ENCODE results near the gene ASTL.
"Not testable (repeated sequence)": the region's sequence is repeated elsewhere in the genome, so short reads cannot be mapped to it uniquely, and the experiment has no call there.

Gene ASTL

DNA sequence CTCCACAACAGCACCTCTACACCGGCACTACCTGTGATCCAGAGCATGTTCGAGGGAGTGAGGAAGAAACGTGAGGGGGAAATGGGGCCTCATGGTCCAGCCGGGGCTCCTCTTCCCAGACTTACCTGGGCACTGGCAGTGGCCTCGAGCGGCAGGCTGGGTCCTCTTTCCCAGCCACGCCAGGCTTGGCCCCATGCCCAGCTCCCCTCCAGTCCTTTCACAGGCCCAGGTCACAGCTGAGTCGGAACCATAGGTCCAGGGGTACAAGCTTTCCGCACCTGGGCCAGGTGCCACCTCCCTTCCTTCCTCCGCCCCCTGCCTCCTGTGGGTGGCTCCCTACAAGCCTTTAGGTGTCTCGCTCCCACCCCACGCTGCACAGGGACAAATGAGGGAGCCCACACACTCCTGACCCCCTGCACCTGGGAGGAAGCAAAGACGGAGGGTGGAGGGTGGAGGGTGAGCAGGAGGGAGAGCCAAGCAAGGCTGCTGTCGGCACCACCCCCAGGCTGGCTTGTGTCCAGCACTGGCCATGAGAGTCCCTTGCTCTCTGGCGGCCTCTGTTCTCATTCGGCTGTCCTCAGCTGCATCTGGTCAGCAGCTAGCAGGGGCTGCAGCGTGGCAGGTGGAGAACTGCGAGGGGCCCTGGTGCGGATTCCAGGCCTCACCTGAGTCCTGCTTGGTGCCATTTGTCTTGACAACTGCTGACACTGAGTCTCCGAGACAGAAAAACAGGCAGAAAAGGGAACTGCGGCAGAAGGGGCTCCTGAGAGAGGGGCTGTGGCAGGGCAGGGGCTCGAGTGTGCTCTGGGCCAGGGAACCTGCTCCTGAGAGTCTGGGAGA, 48.7 kb downstream of the ASTL start:
- TF ChIP-seq, protein P1, sequence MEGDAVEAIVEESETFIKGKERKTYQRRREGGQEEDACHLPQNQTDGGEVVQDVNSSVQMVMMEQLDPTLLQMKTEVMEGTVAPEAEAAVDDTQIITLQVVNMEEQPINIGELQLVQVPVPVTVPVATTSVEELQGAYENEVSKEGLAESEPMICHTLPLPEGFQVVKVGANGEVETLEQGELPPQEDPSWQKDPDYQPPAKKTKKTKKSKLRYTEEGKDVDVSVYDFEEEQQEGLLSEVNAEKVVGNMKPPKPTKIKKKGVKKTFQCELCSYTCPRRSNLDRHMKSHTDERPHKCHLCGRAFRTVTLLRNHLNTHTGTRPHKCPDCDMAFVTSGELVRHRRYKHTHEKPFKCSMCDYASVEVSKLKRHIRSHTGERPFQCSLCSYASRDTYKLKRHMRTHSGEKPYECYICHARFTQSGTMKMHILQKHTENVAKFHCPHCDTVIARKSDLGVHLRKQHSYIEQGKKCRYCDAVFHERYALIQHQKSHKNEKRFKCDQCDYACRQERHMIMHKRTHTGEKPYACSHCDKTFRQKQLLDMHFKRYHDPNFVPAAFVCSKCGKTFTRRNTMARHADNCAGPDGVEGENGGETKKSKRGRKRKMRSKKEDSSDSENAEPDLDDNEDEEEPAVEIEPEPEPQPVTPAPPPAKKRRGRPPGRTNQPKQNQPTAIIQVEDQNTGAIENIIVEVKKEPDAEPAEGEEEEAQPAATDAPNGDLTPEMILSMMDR (conservative IDR thresholded peaks at IDR 0.05; ENCODE audit: control insufficient read depth, insufficient read depth, low read depth, low read length), result no peak
- no peak for DNase-seq (ENCODE audit: low read depth)
- H3K4me3 ChIP-seq (ENCODE audit: control insufficient read depth, low read depth, low read length), result no peak overlapping the region

DNA sequence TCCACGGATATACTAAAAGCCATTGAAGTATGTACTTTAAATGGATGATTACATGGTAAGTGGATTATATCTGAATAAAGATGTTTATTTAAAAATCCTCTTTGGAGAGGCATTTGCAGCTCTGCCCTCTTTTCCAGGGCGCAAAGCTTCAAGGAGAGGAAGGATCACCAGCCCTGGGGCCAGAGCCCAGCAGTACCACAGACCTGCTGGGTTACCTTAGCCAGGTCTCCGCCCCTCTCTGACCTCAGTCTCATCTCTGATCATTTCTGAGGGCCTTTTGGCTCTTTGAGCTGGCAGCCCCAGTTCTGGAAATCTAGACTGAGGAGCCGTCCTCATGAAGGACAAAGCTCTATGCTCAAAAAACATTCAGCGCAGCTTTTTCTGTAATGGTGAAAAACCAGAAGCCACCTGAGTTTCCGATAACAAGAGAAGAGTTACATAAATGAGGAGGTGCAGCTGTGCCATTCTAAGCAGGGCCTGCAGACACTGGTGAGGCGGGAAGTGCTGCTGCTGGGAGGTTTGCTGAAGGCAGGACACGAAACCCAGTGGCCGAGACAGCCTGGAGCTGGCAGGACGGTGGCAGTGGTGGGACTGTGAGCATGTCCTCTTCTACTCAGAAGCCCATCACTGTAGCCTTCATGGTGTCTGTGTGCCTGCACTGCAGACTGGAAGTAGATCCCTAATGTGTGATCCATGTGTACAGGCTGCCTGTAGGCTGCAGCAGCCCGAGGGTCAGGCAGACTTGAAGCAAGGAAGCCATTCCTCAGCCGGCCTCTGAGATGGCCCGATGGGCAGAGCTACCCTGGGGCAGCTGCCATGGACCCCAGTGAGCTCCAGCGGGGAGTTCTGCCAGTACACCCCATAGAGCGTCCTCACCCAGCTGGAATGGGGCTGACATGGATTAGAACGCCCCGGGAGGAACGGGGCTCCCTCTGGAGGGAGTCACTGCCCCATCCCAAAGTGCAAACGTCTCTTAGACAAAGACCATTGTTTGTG, 49.7 kb downstream of the ASTL start:
- no peak for DNase-seq (ENCODE audit: low read depth)
- TF ChIP-seq, protein P1 (conservative IDR thresholded peaks at IDR 0.05; ENCODE audit: control insufficient read depth, insufficient read depth, low read depth, low read length), result no peak
- no peak overlapping the region for H3K4me3 ChIP-seq (ENCODE audit: control insufficient read depth, low read depth, low read length)

DNA sequence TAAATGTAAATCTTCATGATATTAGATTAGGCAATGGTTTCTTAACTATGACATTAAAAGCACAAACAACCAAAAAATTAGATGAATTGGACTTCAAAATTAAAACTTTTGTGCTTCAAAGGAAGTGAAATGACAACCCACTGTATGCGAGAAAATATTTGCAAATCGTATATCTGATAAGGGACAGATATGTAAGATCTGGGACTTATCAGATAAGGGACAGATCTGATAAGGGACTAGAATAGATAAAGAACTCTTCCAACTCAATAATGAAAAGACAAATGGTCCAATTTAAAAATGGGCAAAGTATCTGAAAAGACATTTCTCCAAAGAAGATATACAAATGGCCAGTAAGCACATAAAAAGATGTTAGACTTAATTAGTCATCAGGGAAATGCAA, 51.2 kb downstream of the ASTL start:
- no peak overlapping the region for H3K4me3 ChIP-seq (ENCODE audit: control insufficient read depth, low read depth, low read length)
- TF ChIP-seq, protein P1 (conservative IDR thresholded peaks at IDR 0.05; ENCODE audit: control insufficient read depth, insufficient read depth, low read depth, low read length), result no peak
- no peak for DNase-seq (ENCODE audit: low read depth)

DNA sequence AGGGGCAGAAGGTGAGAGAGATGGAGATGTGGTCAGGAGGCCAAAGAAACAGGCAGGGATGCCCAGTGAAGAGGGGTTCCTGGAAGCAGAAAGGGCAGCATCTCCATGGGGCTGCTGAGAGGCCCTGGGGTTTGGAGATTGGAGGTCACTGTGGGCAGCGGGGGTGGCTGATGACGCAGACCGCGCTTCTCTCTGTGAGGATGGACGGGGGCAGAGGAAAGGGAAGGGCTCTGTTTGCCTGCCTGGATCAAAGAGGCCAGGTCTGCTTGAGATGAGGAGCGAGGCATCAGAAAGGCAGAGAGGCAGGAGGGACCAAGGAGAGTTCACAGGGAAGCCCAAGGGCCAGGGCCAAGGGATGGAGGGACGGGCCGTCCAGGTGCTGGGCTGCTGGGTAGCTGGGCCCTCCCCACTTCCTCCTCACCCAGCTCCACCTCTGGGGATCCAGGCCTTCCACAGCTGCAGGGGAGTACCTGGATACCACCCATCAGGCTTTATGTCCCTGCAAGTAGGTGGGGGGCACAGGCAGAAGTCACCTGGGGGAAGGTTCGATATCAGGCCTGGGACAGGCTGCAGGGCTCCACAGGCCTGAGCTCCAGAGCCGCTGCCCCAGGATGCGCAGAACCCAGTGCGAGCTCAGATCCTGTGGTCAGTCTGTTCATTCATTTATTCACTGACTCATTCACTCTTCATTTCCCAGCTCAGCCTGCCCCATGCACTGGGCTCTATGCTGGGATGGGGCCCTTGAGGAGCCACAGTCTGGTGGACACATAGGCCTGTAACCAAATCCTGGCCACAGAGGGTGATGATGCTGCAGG, 52.6 kb downstream of the ASTL start:
- TF ChIP-seq, protein P1 (conservative IDR thresholded peaks at IDR 0.05; ENCODE audit: control insufficient read depth, insufficient read depth, low read depth, low read length), result no peak
- H3K4me3 ChIP-seq (ENCODE audit: control insufficient read depth, low read depth, low read length), result no peak overlapping the region
- DNase-seq (ENCODE audit: low read depth), result no peak

DNA sequence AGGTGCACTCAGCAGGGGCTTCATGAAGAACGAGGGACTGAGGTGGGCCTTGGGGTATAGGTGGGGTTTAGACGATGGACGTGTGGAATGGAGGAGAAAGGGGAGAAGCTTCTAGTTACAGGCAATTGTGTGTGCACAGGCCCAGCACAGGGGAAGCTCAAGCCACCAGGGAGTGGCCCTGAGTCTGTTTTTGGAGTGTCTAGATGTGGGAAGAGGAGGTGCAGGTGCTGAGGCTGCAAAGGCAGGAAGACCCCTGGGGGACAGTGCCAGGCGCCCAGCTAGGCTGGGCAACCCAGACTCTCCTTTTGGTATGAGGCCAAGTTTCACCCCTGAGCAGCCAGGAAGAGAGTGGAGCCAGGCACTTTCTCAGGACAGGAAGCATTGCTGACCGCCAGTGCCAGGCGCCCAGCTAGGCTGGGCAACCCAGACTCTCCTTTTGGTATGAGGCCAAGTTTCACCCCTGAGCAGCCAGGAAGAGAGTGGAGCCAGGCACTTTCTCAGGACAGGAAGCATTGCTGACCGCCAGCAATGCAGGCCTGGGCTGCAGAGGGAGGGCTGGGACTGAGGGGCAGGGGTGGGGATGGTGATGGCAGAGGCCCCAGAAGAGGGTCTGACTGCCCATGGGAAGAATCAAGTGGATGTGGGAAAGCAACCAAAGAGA, 53.3 kb downstream of the ASTL start:
- H3K4me3 ChIP-seq (ENCODE audit: control insufficient read depth, low read depth, low read length); DNase-seq (ENCODE audit: low read depth): not testable (repeated sequence)

DNA sequence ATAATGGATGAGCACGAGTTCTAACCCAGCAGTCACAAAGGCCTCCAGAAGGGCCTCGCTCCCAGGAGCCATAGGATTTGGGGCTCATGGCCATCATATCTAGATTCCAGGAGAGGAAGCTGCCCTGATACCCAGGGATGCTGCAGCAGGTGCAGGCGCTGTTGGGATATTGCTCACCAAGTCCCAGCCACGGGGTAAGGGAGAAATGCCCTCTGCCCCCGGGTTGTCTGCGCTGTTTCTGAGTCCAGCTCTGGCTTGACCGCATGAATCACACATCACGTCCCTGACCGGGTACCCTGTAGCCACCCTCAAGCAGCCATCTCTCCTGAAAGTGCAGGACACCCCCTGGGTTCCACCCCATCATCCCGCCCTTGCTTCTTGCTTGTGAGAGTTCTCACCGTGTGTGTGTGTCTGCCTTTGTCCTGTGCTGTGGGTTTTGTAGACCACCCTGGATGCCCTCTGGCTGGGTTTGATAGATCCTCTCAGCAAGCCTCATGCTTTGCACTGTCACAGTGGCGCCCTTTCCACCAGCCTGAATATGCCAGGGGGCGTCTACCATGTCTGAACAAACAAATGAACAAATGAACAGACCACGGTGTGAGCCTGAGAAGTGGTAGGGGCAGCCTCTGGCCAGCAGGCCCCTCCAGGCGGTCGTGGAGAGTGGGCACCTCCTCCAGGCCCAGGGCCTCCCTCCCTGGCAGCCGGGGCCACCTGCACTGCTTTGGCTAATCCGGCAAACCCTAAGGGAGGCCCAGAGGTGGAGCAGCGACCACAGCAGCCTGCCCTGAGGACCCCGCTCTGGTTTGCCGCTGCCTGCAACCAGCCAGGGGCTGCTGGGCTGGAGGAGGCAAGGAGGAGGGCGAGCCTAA, 54.1 kb downstream of the ASTL start:
- H3K4me3 ChIP-seq (ENCODE audit: control insufficient read depth, low read depth, low read length), result no peak overlapping the region
- TF ChIP-seq, protein P1 (conservative IDR thresholded peaks at IDR 0.05; ENCODE audit: control insufficient read depth, insufficient read depth, low read depth, low read length), result no peak
- no peak for DNase-seq (ENCODE audit: low read depth)
